A673 (cell line): ENCODE measurements around the gene HRK. TPM values are rescaled to one million over a fixed set of nuclear protein-coding genes. Genes with fewer than 3 reads are reported as not detected.

ENCODE experiments used
- BruUV-seq: library from RNA; stranded (reverse); fragments of 400-500 nt; replicated peaks from 2 replicates; lab custom pipeline; 2021; lab: Mats Ljungman, UMichigan
- CTCF ChIA-PET: fragments of 300-600 bp; sonication (Branson Sonifier 250); formaldehyde crosslinking; loops from one replicate; lab custom pipeline; 2022; ENCODE audit warnings: antibody characterized with exemption; lab: Charles Lee
- POLR2A ChIA-PET: fragments of 300-600 bp; sonication (Branson Sonifier 250); formaldehyde crosslinking; loops from one replicate; lab custom pipeline; 2022; ENCODE audit warnings: antibody characterized with exemption; ENCODE audit not compliant: low non-redundant PET; lab: Charles Lee
- DNase-seq: peaks from one replicate; pipeline ENCODE4 v3.0.0-alpha.2; 2015; ENCODE audit warnings: low spot score
- H3K27ac ChIP-seq: fragments of 200-600 bp; sonication (generic); 2 replicates; pipeline ENCODE4 v1.5.1; 2016; ENCODE audit warnings: mixed run types, low read depth, mild to moderate bottlenecking, mixed read lengths, antibody characterized with exemption, low read length; ENCODE audit not compliant: poor library complexity, severe bottlenecking
- H3K27me3 ChIP-seq: fragments of 200-600 bp; sonication (generic); replicated peaks from 2 replicates; pipeline ENCODE4 v1.6.1; 2017; ENCODE audit warnings: mixed run types, low read depth, mild to moderate bottlenecking, mixed read lengths, antibody characterized with exemption, low read length; ENCODE audit not compliant: insufficient read depth, poor library complexity
- H3K36me3 ChIP-seq: fragments of 200-600 bp; sonication (generic); 2 replicates; pipeline ENCODE4 v1.6.1; 2016; ENCODE audit warnings: mixed run types, mild to moderate bottlenecking, mixed read lengths, antibody characterized with exemption, low read length; ENCODE audit not compliant: insufficient read depth, poor library complexity, severe bottlenecking
- H3K4me1 ChIP-seq: fragments of 200-600 bp; sonication (generic); 2 replicates; pipeline ENCODE4 v1.6.1; 2017; ENCODE audit warnings: mixed run types, mild to moderate bottlenecking, mixed read lengths, antibody characterized with exemption, low read length; ENCODE audit not compliant: insufficient read depth, poor library complexity, severe bottlenecking
- H3K4me3 ChIP-seq: fragments of 200-600 bp; sonication (generic); 2 replicates; pipeline ENCODE4 v1.5.1; 2016; ENCODE audit warnings: low read depth, mixed run types, mild to moderate bottlenecking, mixed read lengths, low read length; ENCODE audit not compliant: poor library complexity, severe bottlenecking
- H3K9me3 ChIP-seq: fragments of 200-600 bp; sonication (generic); 2 replicates; pipeline ENCODE4 v1.6.1; 2016; ENCODE audit warnings: mixed run types, low read depth, mild to moderate bottlenecking, mixed read lengths, antibody characterized with exemption, low read length; ENCODE audit not compliant: poor library complexity, severe bottlenecking
- CTCF ChIP-seq: fragments of 300-800, 200-600 bp; sonication (generic); conservative IDR thresholded peaks from 2 replicates; pipeline ENCODE4 v1.5.1; 2017; ENCODE audit warnings: low read depth, mild to moderate bottlenecking, antibody characterized with exemption, low read length, moderate library complexity, mixed read lengths
- EZH2 ChIP-seq: fragments of 200-600 bp; sonication (generic); IDR thresholded peaks from 2 replicates; pipeline ENCODE4 v1.6.1; 2017; ENCODE audit warnings: borderline replicate concordance, low read depth, mild to moderate bottlenecking, mixed read lengths, antibody characterized with exemption, low read length; ENCODE audit not compliant: poor library complexity, severe bottlenecking
- intact Hi-C: fragments of 100-400 bp; cut with micrococcal nuclease; formaldehyde crosslinking; loops from one replicate; pipeline ENCODE4 v1.10.0; 2022; ENCODE audit not compliant: unreplicated experiment
- total RNA-seq: library from RNA; stranded (reverse); gene quantifications from 2 replicates; pipeline ENCODE4 v1.2.3, GENCODE V29; 2021

The HRK gene
- total RNA-seq, 1 experiment from 2014 or later, result 0.37 TPM

- intact Hi-C loops, result loop anchor here (2.0 kb wide), 1 partner anchor 180 kb away; no protein-coding TSS in a partner anchor
- DNase-seq, result peak; percentile 59
- ChIA-PET POLR2A (interaction anchor here (0.6 kb wide), 1 partner anchor 12 kb away, joined by 6 read pairs; no protein-coding TSS in a partner anchor), CTCF (interaction anchor here (0.6 to 2.1 kb wide), 5 partner anchors 19 to 682 kb away, joined by 3 to 14 read pairs (median 6); no protein-coding TSS in a partner anchor)
- BruUV-seq, result no TSS peak
- Histone ChIP-seq H3K9me3 (no peaks in the 10 kb centered on the region), H3K36me3 (no peaks in the 10 kb centered on the region), H3K27me3 (peaks cover 61% of the 10 kb centered on the region), H3K4me3 (no peak overlapping the region), H3K4me1 (peaks cover 23% of the 10 kb centered on the region), H3K27ac (no peak overlapping the region)
- TF ChIP-seq EZH2 (no peak), CTCF (peak; percentile 35; the same call in 1 of the 2 replicates)
Measured at GRCh38 chr12:116882742-116883141, 1.5 kb upstream of the HRK start.

GRCh38 chr12:116881877-116882507, 751 bp upstream of the HRK start:
- H3K4me3 ChIP-seq, result peak overlapping the region; percentile 40
- no peaks in the 10 kb centered on the region for H3K36me3 ChIP-seq
- H3K27ac ChIP-seq, result no peak overlapping the region
- H3K9me3 ChIP-seq, result no peaks in the 10 kb centered on the region
- CTCF ChIA-PET, result interaction anchor here (0.6 to 2.1 kb wide), 7 partner anchors 19 to 959 kb away, joined by 3 to 14 read pairs (median 6); no protein-coding TSS in a partner anchor
- intact Hi-C loops, result loop anchor here (2.0 kb wide), 1 partner anchor 179 kb away; no protein-coding TSS in a partner anchor
- BruUV-seq, result no TSS peak
- TF ChIP-seq CTCF, result no peak
- TF ChIP-seq EZH2, result peak; percentile 59
- peaks cover 23% of the 10 kb centered on the region for H3K4me1 ChIP-seq
- no peak for DNase-seq
- H3K27me3 ChIP-seq, result peaks cover 63% of the 10 kb centered on the region
- POLR2A ChIA-PET, result interaction anchor here (0.6 kb wide), 1 partner anchor 11 kb away, joined by 6 read pairs; no protein-coding TSS in a partner anchor

- Histone ChIP-seq H3K9me3 (no peaks in the 10 kb centered on the region), H3K36me3 (no peaks in the 10 kb centered on the region), H3K4me3 (peak overlapping the region; percentile 40), H3K27me3 (peaks cover 63% of the 10 kb centered on the region), H3K4me1 (peaks cover 27% of the 10 kb centered on the region), H3K27ac (no peak overlapping the region)
- CTCF ChIA-PET, result interaction anchor here (0.6 to 0.7 kb wide), 3 partner anchors 18 to 710 kb away, joined by 3 to 10 read pairs (median 6); no protein-coding TSS in a partner anchor
- intact Hi-C loops, result no loop called here
- no peak for TF ChIP-seq CTCF
- no peak for TF ChIP-seq EZH2
- DNase-seq, result peak; percentile 67
- BruUV-seq, result no TSS peak
- POLR2A ChIA-PET, result no interaction called here
Measured at GRCh38 chr12:116880817-116881324, 370 bp downstream of the HRK start.
